ENCODE results near the gene AHCTF1. TPM values are rescaled to one million over a fixed set of nuclear protein-coding genes. Genes with fewer than 3 reads are reported as not detected.

Gene AHCTF1
- total and polyA plus RNA-seq, 10 of the 15 experiments (the other 5 are each of a cell fraction or from before 2014, with no cell fraction given), result 3.4 to 45.5 (median 17.8) TPM

GRCh38 chr1:246836209-246836966 lies 95.4 kb downstream of the AHCTF1 start:
- no peaks in the 10 kb centered on the region for H4K20me1 ChIP-seq (ENCODE audit: control insufficient read depth, insufficient read depth)
- in situ Hi-C loops (cut with MboI), result no loop called here
- peaks cover 0 to 3% of the 10 kb centered on the region in 2 experiments; a peak in 1 of 4 replicates for H3K36me3 ChIP-seq (ENCODE audit: control insufficient read depth in 2 of 2, insufficient read depth in 2 of 2, low read length in 1 of 2)
- POLR2A ChIA-PET, result interaction anchor here (0.8 kb wide), 1 partner anchor 8 kb away, joined by 3 read pairs; no protein-coding TSS in a partner anchor
- CTCF ChIA-PET, result interaction anchor here (1.0 to 1.6 kb wide), 2 partner anchors 18 to 135 kb away, joined by 3 to 4 read pairs; no protein-coding TSS in a partner anchor
- no peaks in the 10 kb centered on the region for H3K9me3 ChIP-seq (replicated peaks; ENCODE audit: control insufficient read depth, insufficient read depth, low read length)
- RAD21 ChIA-PET (ENCODE audit: unreplicated experiment), result no interaction called here
- DNase-seq (ENCODE audit: low read depth, low spot score) (no peak), FAIRE-seq (no peak), ATAC-seq (no peak)
- SMC1A ChIA-PET (ENCODE audit: uncharacterized antibody, unreplicated experiment), result no interaction called here
- H3K27ac ChIP-seq (ENCODE audit: control insufficient read depth, insufficient read depth), result no peak overlapping the region
- H3K4me3 ChIP-seq, result no peak overlapping the region
- H3K79me2 ChIP-seq (ENCODE audit: control insufficient read depth, insufficient read depth, low read length), result no peaks in the 10 kb centered on the region
- TSS peak; percentile 36 for BruUV-seq (replicated peaks)
- peaks cover 4% of the 10 kb centered on the region for H3K4me1 ChIP-seq (ENCODE audit: control insufficient read depth, insufficient read depth, low read length)
- H3K4me2 ChIP-seq (ENCODE audit: control insufficient read depth, insufficient read depth), result no peak overlapping the region
- H2AFZ ChIP-seq (ENCODE audit: control insufficient read depth, low read depth, low read length), result no peak overlapping the region
- no peaks in the 10 kb centered on the region for H3K27me3 ChIP-seq (replicated peaks in 1 of 2; ENCODE audit: control insufficient read depth in 2 of 2, insufficient read depth in 2 of 2, low read length in 1 of 2)
- WGBS (ENCODE audit: insufficient coverage, insufficient replicate concordance, low lambda C conversion rate, missing lambda C conversion rate), result 73% methylated on average over 6 of the region's 6 CpGs
- intact Hi-C loops (cut with micrococcal nuclease; ENCODE audit: unreplicated experiment), result no loop called here
- no peak overlapping the region for H3K9ac ChIP-seq (ENCODE audit: control insufficient read depth, insufficient read depth, low read length)
- TF ChIP-seq CHD4 (IDR thresholded peaks at IDR 0.05) (no peak), EED (IDR thresholded peaks at IDR 0.05; ENCODE audit: low read depth) (no peak), ZNF592 (IDR thresholded peaks at IDR 0.05) (no peak), CEBPB (IDR thresholded peaks at IDR 0.05; ENCODE audit: borderline replicate concordance in 1 of 2, low read depth in 2 of 2, low read length in 2 of 2) (no peak), E2F8 (IDR thresholded peaks at IDR 0.05; ENCODE audit: low read depth, partially characterized antibody) (no peak), SREBF1 (IDR thresholded peaks at IDR 0.05; ENCODE audit: low read length) (no peak), KDM1A (IDR thresholded peaks at IDR 0.05; ENCODE audit: borderline replicate concordance) (no peak), POU2F2 (IDR thresholded peaks at IDR 0.05; ENCODE audit: borderline replicate concordance, low read depth, low read length) (no peak), RAD21 (IDR thresholded peaks at IDR 0.05; ENCODE audit: insufficient read depth, low read depth, low read length) (no peak), SPI1 (IDR thresholded peaks at IDR 0.05; ENCODE audit: borderline replicate concordance, insufficient read depth, low read depth, low read length) (no peak), TCF12 (IDR thresholded peaks at IDR 0.05; ENCODE audit: low read depth, low read length) (no peak), NRF1 (conservative IDR thresholded peaks at IDR 0.05; ENCODE audit: low read depth, low read length) (no peak), BMI1 (IDR thresholded peaks at IDR 0.05; ENCODE audit: borderline replicate concordance) (no peak), RBBP5 (conservative IDR thresholded peaks at IDR 0.05) (no peak), PAX5 (IDR thresholded peaks at IDR 0.05; ENCODE audit: borderline replicate concordance, low read depth, low read length) (no peak), SUZ12 (IDR thresholded peaks at IDR 0.05; ENCODE audit: unreplicated experiment) (no peak), ASH2L (IDR thresholded peaks at IDR 0.05; ENCODE audit: borderline replicate concordance, low read depth) (no peak), FOS (IDR thresholded peaks at IDR 0.05; ENCODE audit: borderline replicate concordance, extremely low read depth, insufficient read length) (no peak)
